ENCODE measurements around the gene ANXA11. TPM values are rescaled to one million over a fixed set of nuclear protein-coding genes. Genes with fewer than 3 reads are reported as not detected.

Gene ANXA11
- total RNA-seq, 1 donor from 2014 or later = 223 TPM

- Mint-ChIP-seq H3K4me3 (no peak overlapping the region), H3K27me3 (no peaks in the 10 kb centered on the region), H3K4me1 (peaks cover 10% of the 10 kb centered on the region), H3K36me3 (ENCODE audit: low read depth) (peaks cover 14% of the 10 kb centered on the region), H3K9me3 (no peaks in the 10 kb centered on the region), H3K27ac (no peak overlapping the region)
- intact Hi-C loops (cut with micrococcal nuclease) = no loop called here
- DNase-seq = no peak
Measured at GRCh38 chr10:80173466-80173865, 31.9 kb downstream of the ANXA11 start.

DNA sequence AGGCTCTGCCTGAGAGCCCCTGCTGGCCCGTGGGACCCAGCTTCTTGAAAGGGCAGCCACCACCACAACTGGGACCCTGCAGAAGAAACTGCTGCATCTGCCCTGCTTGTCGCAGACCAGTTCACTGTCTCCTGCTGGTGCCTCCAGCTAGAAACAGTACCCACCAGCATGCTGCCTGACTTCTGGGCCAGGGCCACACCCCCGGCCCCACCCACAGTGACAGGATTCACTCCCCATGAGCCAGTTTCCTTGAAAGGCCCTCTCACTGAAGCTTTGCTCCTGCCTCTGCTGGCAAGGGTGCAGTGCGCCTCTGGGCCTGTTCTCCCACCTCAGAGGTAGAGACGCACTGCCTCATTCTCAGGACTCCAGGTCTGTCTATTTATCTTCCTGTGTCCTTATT is 32.4 kb downstream of the ANXA11 start:
- no peaks in the 10 kb centered on the region for H3K9me3 Mint-ChIP-seq
- no peak for DNase-seq
- H3K4me1 Mint-ChIP-seq = peaks cover 6% of the 10 kb centered on the region
- intact Hi-C loops (cut with micrococcal nuclease) = no loop called here
- H3K27ac Mint-ChIP-seq = no peak overlapping the region
- H3K36me3 Mint-ChIP-seq (ENCODE audit: low read depth) = peaks cover 15% of the 10 kb centered on the region
- no peaks in the 10 kb centered on the region for H3K27me3 Mint-ChIP-seq
- no peak overlapping the region for H3K4me3 Mint-ChIP-seq

GRCh38 chr10:80171248-80171660 is 34.1 kb downstream of the ANXA11 start:
- no peak for DNase-seq
- intact Hi-C loops (cut with micrococcal nuclease) = no loop called here
- peak overlapping the region; percentile 51 for H3K27ac Mint-ChIP-seq
- peaks cover 3% of the 10 kb centered on the region for H3K4me1 Mint-ChIP-seq
- H3K4me3 Mint-ChIP-seq = no peak overlapping the region
- H3K36me3 Mint-ChIP-seq (ENCODE audit: low read depth) = peaks cover 20% of the 10 kb centered on the region
- no peaks in the 10 kb centered on the region for H3K9me3 Mint-ChIP-seq
- H3K27me3 Mint-ChIP-seq = no peaks in the 10 kb centered on the region

DNA sequence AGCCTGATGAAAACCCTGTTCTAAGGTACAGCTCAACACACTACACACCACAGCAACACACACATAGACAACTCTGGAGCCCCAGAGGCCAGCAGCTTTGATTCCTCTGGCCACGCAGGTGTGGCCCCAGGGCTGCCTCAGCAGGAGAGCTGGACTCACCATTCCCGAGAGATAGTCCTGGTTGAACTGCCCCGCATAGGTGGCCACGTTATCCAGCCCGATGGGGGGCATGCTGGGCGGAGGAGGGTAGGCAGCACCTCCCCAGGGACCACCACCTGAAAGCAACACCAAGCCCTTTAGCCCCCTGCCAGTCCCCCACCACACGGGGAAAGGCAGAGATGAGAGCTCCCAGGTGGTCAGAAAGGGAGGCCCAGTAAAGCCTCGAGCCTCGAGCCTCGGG is 34.7 kb downstream of the ANXA11 start:
- intact Hi-C loops (cut with micrococcal nuclease) = no loop called here
- peaks cover 8% of the 10 kb centered on the region for H3K4me1 Mint-ChIP-seq
- DNase-seq = no peak
- H3K4me3 Mint-ChIP-seq = no peak overlapping the region
- peaks cover 26% of the 10 kb centered on the region for H3K36me3 Mint-ChIP-seq (ENCODE audit: low read depth)
- no peaks in the 10 kb centered on the region for H3K27me3 Mint-ChIP-seq
- no peak overlapping the region for H3K27ac Mint-ChIP-seq
- no peaks in the 10 kb centered on the region for H3K9me3 Mint-ChIP-seq

- no peak overlapping the region for H3K4me3 Mint-ChIP-seq
- peaks cover 8% of the 10 kb centered on the region for H3K4me1 Mint-ChIP-seq
- no peak for DNase-seq
- no peaks in the 10 kb centered on the region for H3K9me3 Mint-ChIP-seq
- H3K27ac Mint-ChIP-seq = peak overlapping the region; percentile 30
- peaks cover 27% of the 10 kb centered on the region for H3K36me3 Mint-ChIP-seq (ENCODE audit: low read depth)
- no peaks in the 10 kb centered on the region for H3K27me3 Mint-ChIP-seq
- intact Hi-C loops (cut with micrococcal nuclease) = no loop called here
Measured at GRCh38 chr10:80170026-80170425, 35.3 kb downstream of the ANXA11 start.

DNA sequence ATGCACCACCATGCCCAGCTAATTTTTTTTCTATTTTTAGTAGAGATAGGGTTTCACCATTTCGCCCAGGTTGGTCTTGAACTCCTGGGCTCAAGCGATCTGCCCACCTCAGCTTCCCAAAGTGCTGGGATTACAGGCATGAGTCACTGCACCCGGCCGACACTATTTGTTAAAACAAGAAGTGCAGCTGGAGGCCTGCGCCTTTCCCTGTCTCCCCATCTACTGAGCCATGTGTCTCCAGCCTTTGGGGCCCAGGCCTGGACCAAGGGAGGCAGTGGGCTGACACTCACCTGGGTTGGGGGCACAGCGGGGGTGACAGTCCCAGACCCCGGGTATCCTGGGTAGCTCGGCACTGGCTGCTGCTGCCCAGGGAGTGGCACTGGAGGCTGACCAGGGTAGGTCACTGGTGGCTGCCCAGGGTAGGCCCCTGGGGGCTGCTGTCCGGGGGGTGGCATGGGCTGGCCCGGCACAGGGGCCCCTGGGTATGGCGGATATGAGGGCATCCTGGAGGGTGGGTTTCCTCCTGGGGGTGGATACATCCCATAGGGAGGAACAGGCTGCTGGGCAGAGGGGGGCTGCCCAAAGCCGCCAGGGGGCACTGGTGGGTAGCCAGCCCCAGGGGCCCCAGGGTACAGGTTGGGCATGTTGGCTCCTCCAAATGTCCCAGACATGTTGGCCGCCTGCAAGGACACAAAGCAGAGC is 36.5 kb downstream of the ANXA11 start:
- DNase-seq = no peak
- intact Hi-C loops (cut with micrococcal nuclease) = no loop called here

GRCh38 chr10:80168162-80168511 is 37.2 kb downstream of the ANXA11 start:
- DNase-seq = no peak
- Mint-ChIP-seq H3K27ac (peak overlapping the region; percentile 2), H3K9me3 (no peaks in the 10 kb centered on the region), H3K27me3 (no peaks in the 10 kb centered on the region), H3K4me3 (no peak overlapping the region), H3K4me1 (peaks cover 7% of the 10 kb centered on the region), H3K36me3 (ENCODE audit: low read depth) (peaks cover 35% of the 10 kb centered on the region)
- intact Hi-C loops (cut with micrococcal nuclease) = no loop called here

More for the DNA sequence above, 36.5 kb downstream of the ANXA11 start:
- Mint-ChIP-seq H3K4me3 (no peak overlapping the region), H3K9me3 (no peaks in the 10 kb centered on the region), H3K27ac (no peak overlapping the region), H3K27me3 (no peaks in the 10 kb centered on the region), H3K4me1 (peaks cover 8% of the 10 kb centered on the region), H3K36me3 (ENCODE audit: low read depth) (peaks cover 30% of the 10 kb centered on the region)

- H3K4me1 Mint-ChIP-seq = peaks cover 6% of the 10 kb centered on the region
- H3K27me3 Mint-ChIP-seq = no peaks in the 10 kb centered on the region
- H3K36me3 Mint-ChIP-seq (ENCODE audit: low read depth) = peaks cover 41% of the 10 kb centered on the region
- H3K27ac Mint-ChIP-seq = no peak overlapping the region
- no peaks in the 10 kb centered on the region for H3K9me3 Mint-ChIP-seq
- H3K4me3 Mint-ChIP-seq = no peak overlapping the region
- no peak for DNase-seq
- intact Hi-C loops (cut with micrococcal nuclease) = no loop called here
Measured at GRCh38 chr10:80167471-80168161, 37.7 kb downstream of the ANXA11 start.

DNA sequence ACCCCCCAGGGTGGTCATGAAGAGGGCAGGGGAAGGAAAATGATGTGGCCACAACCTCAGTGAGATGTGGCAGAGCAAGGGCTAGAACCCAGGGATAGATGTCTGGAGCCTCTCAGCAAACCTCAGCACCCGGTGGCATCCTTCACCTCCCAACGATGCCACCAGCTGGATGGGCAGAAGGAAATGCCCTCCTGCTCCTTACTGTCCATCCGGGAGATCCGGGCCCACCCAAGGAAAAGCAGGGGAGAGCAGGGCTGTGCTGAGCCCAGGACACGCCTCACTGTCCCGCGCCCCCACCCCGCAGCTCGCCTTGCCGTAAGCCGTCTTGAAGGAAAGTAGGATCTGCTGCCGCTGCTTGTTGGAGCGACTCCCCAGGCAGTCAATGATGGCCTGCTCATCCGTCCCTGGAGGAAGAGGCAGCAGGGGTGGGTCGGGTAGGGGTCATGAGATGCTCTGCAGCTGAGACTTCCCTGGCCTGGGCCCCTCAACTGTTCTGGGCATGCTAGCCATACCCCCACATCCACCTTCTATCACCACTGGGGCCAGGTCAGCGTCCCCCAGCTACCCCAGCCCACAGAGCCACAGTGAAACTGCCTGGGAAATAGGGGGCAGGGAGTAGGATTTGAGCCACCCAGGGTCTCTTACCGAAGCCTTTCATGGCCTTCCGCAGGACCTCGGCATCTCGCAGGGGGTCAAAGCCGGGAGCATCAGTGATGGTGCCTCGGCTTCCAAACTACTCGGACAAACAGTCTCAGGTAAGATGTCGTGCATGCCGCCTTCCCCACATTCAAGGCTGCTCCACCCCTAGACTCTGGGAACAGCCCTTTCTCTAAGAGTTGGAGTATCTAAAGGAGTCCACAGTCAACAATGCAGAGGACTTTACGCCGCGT is 38.5 kb downstream of the ANXA11 start:
- H3K4me1 Mint-ChIP-seq = peaks cover 6% of the 10 kb centered on the region
- no peak overlapping the region for H3K4me3 Mint-ChIP-seq
- H3K27me3 Mint-ChIP-seq = no peaks in the 10 kb centered on the region
- DNase-seq = no peak
- peaks cover 44% of the 10 kb centered on the region for H3K36me3 Mint-ChIP-seq (ENCODE audit: low read depth)
- intact Hi-C loops (cut with micrococcal nuclease) = no loop called here
- H3K27ac Mint-ChIP-seq = peak overlapping the region; percentile 86
- H3K9me3 Mint-ChIP-seq = no peaks in the 10 kb centered on the region

DNA sequence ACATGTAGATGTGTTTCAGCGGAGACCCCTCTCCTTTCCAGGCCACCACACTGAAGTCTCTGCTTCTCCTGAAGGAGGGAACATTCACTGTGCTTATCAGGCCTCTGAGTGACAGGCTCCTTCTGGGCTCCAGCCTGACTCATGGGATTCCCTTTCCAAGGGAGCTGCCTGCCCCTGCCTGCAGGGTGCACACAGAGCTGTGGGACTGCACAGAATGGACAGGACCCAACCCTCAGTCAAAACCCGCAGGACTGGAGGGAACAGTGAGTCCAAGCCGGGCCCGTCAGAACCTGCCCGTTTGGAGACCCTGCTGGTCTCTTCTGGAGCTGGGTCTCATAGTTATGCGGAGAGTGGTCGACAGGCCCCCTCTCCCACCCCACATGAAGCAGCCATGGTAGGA is 40.2 kb downstream of the ANXA11 start:
- peaks cover 54% of the 10 kb centered on the region for H3K36me3 Mint-ChIP-seq (ENCODE audit: low read depth)
- no peaks in the 10 kb centered on the region for H3K27me3 Mint-ChIP-seq
- no peak for DNase-seq
- no peak overlapping the region for H3K4me3 Mint-ChIP-seq
- peaks cover 15% of the 10 kb centered on the region for H3K4me1 Mint-ChIP-seq
- no peaks in the 10 kb centered on the region for H3K9me3 Mint-ChIP-seq
- no peak overlapping the region for H3K27ac Mint-ChIP-seq
- intact Hi-C loops (cut with micrococcal nuclease) = no loop called here

- Mint-ChIP-seq H3K4me1 (peaks cover 18% of the 10 kb centered on the region), H3K9me3 (no peaks in the 10 kb centered on the region), H3K36me3 (ENCODE audit: low read depth) (peaks cover 54% of the 10 kb centered on the region), H3K4me3 (no peak overlapping the region), H3K27ac (no peak overlapping the region), H3K27me3 (no peaks in the 10 kb centered on the region)
- intact Hi-C loops (cut with micrococcal nuclease) = no loop called here
- DNase-seq = no peak
Measured at GRCh38 chr10:80164596-80164995, 40.7 kb downstream of the ANXA11 start.

DNA sequence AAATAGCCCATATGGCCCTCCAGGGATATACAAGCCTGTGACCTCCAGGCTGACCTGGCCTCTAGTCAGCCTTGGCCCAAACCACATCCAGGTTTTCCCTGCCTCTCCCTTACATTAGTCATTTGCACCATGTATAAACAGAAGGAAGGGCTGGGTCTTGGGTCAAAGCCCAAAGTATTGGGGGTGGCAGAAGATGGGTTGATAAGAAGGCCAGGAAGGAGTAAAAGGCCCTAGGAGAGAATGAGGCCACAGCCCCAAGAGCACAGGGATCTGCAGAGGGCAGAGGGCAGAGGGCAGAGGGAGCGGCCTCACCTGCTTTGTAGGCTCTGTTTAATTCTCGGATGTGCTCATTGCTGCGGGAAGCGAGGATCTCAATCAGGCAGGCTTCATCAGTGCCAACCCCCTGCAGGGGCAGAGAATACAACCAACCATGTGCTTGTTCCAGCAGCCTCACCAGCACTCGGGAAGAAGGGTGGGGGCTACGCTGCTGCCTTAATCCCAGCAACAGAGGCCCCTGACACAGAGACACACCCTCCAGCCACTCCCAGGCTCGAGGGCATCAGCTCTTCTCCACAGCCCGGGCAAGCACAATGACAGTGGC is 41.5 kb downstream of the ANXA11 start:
- Mint-ChIP-seq H3K36me3 (ENCODE audit: low read depth) (peaks cover 58% of the 10 kb centered on the region), H3K27me3 (no peaks in the 10 kb centered on the region), H3K27ac (peak overlapping the region; percentile 63), H3K4me1 (peaks cover 25% of the 10 kb centered on the region), H3K4me3 (no peak overlapping the region), H3K9me3 (no peaks in the 10 kb centered on the region)
- intact Hi-C loops (cut with micrococcal nuclease) = no loop called here
- no peak for DNase-seq

- Mint-ChIP-seq H3K9me3 (no peaks in the 10 kb centered on the region), H3K27ac (peak overlapping the region; percentile 66), H3K4me3 (no peak overlapping the region), H3K4me1 (peaks cover 32% of the 10 kb centered on the region), H3K36me3 (ENCODE audit: low read depth) (peaks cover 76% of the 10 kb centered on the region), H3K27me3 (no peaks in the 10 kb centered on the region)
- intact Hi-C loops (cut with micrococcal nuclease) = no loop called here
- DNase-seq = no peak
Measured at GRCh38 chr10:80161321-80162083, 43.8 kb downstream of the ANXA11 start.

Data from activated CD4-positive, alpha-beta T cell treated with anti-CD3 and anti-CD28 coated beads, Interleukin-2, amount 10 ng/mL, durations not matched to agents 24 days and 14 days (primary cell).